HepG2 (cell line): ENCODE data around the gene JAZF1. TPM values are rescaled to one million over a fixed set of nuclear protein-coding genes. Genes with fewer than 3 reads are reported as not detected.

Source experiments
- ATAC-seq: fragments of 200-7000 bp; cut with Tn5 transposase; 3 replicates; pipeline ENCODE4 v1.9.1; 2020; ENCODE audit warnings: mild to moderate bottlenecking, moderate library complexity
- BruUV-seq: library from RNA; stranded (reverse); fragments of 400-500 nt; replicated peaks from 2 replicates; lab custom pipeline; 2021; lab: Mats Ljungman, UMichigan
- CTCF ChIA-PET: fragments of 300-600 bp; formaldehyde crosslinking; extraction: SDS; loops from one replicate; lab custom pipeline; 2021; ENCODE audit warnings: low total read pairs, inconsistent platforms, low intra/inter-chr PET ratio; lab: Yijun Ruan, JAX
- POLR2A ChIA-PET: fragments of 350-600 bp; sonication (Branson Sonifier 250); formaldehyde crosslinking; loops from one replicate; lab custom pipeline; 2020; ENCODE audit warnings: antibody characterized with exemption, inconsistent platforms; lab: Yijun Ruan, JAX
- DNase-seq: peaks from one replicate; pipeline ENCODE4 v3.0.0-alpha.2; 2015; ENCODE audit warnings: low spot score
- FAIRE-seq: peaks from 3 replicates; lab custom pipeline; 2011; peaks lifted over from hg19 to GRCh38; lab: Jason Lieb, UNC
- H2AFZ ChIP-seq: one replicate; pipeline ENCODE4 v1.6.1; 2011; ENCODE audit warnings: low read length, inconsistent platforms
- H3K27ac ChIP-seq: fragments of 300-600 bp; 3 replicates; pipeline ENCODE4 v1.8.0; 2011; ENCODE audit warnings: mixed run types, mild to moderate bottlenecking, mixed read lengths, low read length, inconsistent platforms; ENCODE audit not compliant: insufficient read depth; ENCODE audit errors: extremely low read length
- H3K27me3 ChIP-seq, 2 experiments: fragments of 200-600 bp in 1 of 2; 2 replicates in 1 of 2; 3 replicates in 1 of 2; pipeline versions ENCODE4 v1.6.0 to v1.8.0; 2011; ENCODE audit warnings: low read length in 2 of 2, mild to moderate bottlenecking in 2 of 2, moderate library complexity in 2 of 2, inconsistent platforms in 1 of 2; ENCODE audit not compliant: insufficient read depth in 2 of 2, control insufficient read depth in 1 of 2
- H3K36me3 ChIP-seq, 2 experiments: fragments of 200-600 bp in 1 of 2; replicated peaks in 1 of 2; 2 replicates in 1 of 2; 3 replicates in 1 of 2; pipeline versions ENCODE4 v1.5.1 to v1.8.0; 2011; ENCODE audit warnings: low read length in 2 of 2, inconsistent platforms in 1 of 2; ENCODE audit not compliant: insufficient read depth in 2 of 2, control insufficient read depth in 1 of 2
- H3K4me1 ChIP-seq: 2 replicates; pipeline ENCODE4 v1.5.1; 2012; ENCODE audit warnings: low read length, inconsistent platforms; ENCODE audit not compliant: insufficient read depth
- H3K4me2 ChIP-seq: 2 replicates; pipeline ENCODE4 v1.6.0; 2011; ENCODE audit warnings: low read depth, low read length, inconsistent platforms
- H3K4me3 ChIP-seq, 3 experiments: fragments of 200-600 bp in 1 of 3; sonication (generic), shearing (Covaris generic) in 1 of 3; replicated peaks in 1 of 3; 2 replicates each; pipeline ENCODE4 v1.5.1; 2011 to 2016; ENCODE audit warnings: low read length in 3 of 3, inconsistent platforms in 2 of 3, low read depth in 2 of 3, mild to moderate bottlenecking in 2 of 3, control low read depth in 1 of 3, mixed read lengths in 1 of 3; ENCODE audit not compliant: insufficient read depth in 1 of 3
- H3K79me2 ChIP-seq: one replicate; pipeline ENCODE4 v1.6.1; 2011; ENCODE audit warnings: low read length, inconsistent platforms; ENCODE audit not compliant: insufficient read depth
- H3K9ac ChIP-seq: 2 replicates; pipeline ENCODE4 v1.6.0; 2011; ENCODE audit warnings: mild to moderate bottlenecking, low read depth, low read length, inconsistent platforms; ENCODE audit not compliant: insufficient read depth
- H3K9me3 ChIP-seq: 2 replicates; pipeline ENCODE4 v1.5.1; 2012; ENCODE audit warnings: mild to moderate bottlenecking, low read length
- H4K20me1 ChIP-seq: 2 replicates; pipeline ENCODE4 v1.6.0; 2011; ENCODE audit warnings: inconsistent platforms, mild to moderate bottlenecking, low read length, moderate library complexity; ENCODE audit not compliant: insufficient read depth
- DR1 ChIP-seq: sonication (generic); formaldehyde crosslinking; IDR thresholded peaks from 2 replicates; pipeline ENCODE4 v1.8.0; 2021; ENCODE audit warnings: mild to moderate bottlenecking, missing genetic modification reagents, inconsistent platforms
- HNF1A ChIP-seq, 2 experiments: sonication (generic) in 1 of 2; formaldehyde crosslinking in 1 of 2; IDR thresholded peaks; 2 replicates each; pipeline versions ENCODE4 v1.4.0 to v1.6.1; 2016 to 2020; ENCODE audit warnings: borderline replicate concordance in 1 of 2, low read depth in 1 of 2, mild to moderate bottlenecking in 1 of 2, missing genetic modification reagents in 1 of 2
- HOXA3 ChIP-seq: sonication (generic); formaldehyde crosslinking; IDR thresholded peaks from 2 replicates; pipeline ENCODE4 v1.5.0; 2020; ENCODE audit warnings: missing genetic modification reagents
- HOXA9 ChIP-seq: sonication (generic); formaldehyde crosslinking; IDR thresholded peaks from 2 replicates; pipeline ENCODE4 v1.8.1; 2022; ENCODE audit warnings: missing genetic modification reagents, mild to moderate bottlenecking, moderate library complexity, borderline replicate concordance
- NCOR1 ChIP-seq: fragments of 200-600 bp; sonication (generic); IDR thresholded peaks from 2 replicates; pipeline ENCODE4 v1.7.0; 2017; ENCODE audit warnings: antibody characterized with exemption, low read length, borderline replicate concordance
- TCF12 ChIP-seq, 2 experiments: fragments of 450-650 bp in 1 of 2; sonication (generic) in 1 of 2; formaldehyde crosslinking in 1 of 2; IDR thresholded peaks; 2 replicates each; pipeline versions ENCODE4 v1.6.1 to v1.8.0; 2017 to 2022; ENCODE audit warnings: antibody characterized with exemption in 1 of 2, mild to moderate bottlenecking in 1 of 2, missing genetic modification reagents in 1 of 2, moderate library complexity in 1 of 2
- TEF ChIP-seq: sonication (generic); formaldehyde crosslinking; IDR thresholded peaks from 2 replicates; pipeline ENCODE4 v1.5.0; 2020; ENCODE audit warnings: missing genetic modification reagents
- ZNF678 ChIP-seq: sonication (generic); formaldehyde crosslinking; IDR thresholded peaks from 2 replicates; pipeline ENCODE4 v1.4.0; 2020; ENCODE audit warnings: mild to moderate bottlenecking, missing genetic modification reagents
- WGBS: methylation state at CpG from one replicate; pipeline ENCODE4 v1.1.6; 2017; ENCODE audit warnings: low lambda C conversion rate; 5-methylcytosine and 5-hydroxymethylcytosine counted together
- in situ Hi-C: cut with HindIII; loops from 2 replicates; pipeline ENCODE4 v1.10.0; 2017; ENCODE audit warnings: low pct_unique_long_range_greater_than_20kb; ENCODE audit not compliant: extremely low pct_ligation_motif_present
- intact Hi-C: fragments of 100-400 bp; cut with micrococcal nuclease; formaldehyde crosslinking; loops from one replicate; pipeline ENCODE4 v1.10.0; 2022; ENCODE audit not compliant: unreplicated experiment
- polyA plus RNA-seq, 8 experiments: library from polyadenylated mRNA; depleted of rRNA in 3 of 8; stranded (reverse) in 7 of 8; unstranded in 1 of 8; fragments of >200 nt; fragmentation: Illumina TruSeq in 4 of 8; extraction: Trizol in 4 of 8; gene quantifications; 2 replicates each; pipeline versions ENCODE4 v1.2.1 to v1.2.3, GENCODE V29; 2011 to 2016; ENCODE audit warnings: low read depth in 4 of 8, missing spikeins in 1 of 8, mixed read lengths in 1 of 8; ENCODE audit not compliant: insufficient read depth in 1 of 8
- total RNA-seq, 5 experiments: library from RNA; depleted of rRNA; stranded (reverse); fragments of >200 nt; fragmentation: Illumina TruSeq; extraction: Trizol; gene quantifications; 2 replicates each; pipeline ENCODE4 v1.2.3, GENCODE V29; 2016; ENCODE audit warnings: low read depth in 1 of 5
- TF ChIP-seq, protein P1 (sequence below): sonication (generic); formaldehyde crosslinking; IDR thresholded peaks from 2 replicates; pipeline ENCODE4 v1.5.0; 2020; ENCODE audit warnings: mild to moderate bottlenecking, missing genetic modification reagents
- TF ChIP-seq, protein P2 (sequence below): sonication (generic); formaldehyde crosslinking; IDR thresholded peaks from 2 replicates; pipeline ENCODE4 v1.9.0; 2021; ENCODE audit warnings: missing genetic modification reagents, borderline replicate concordance

JAZF1 gene
- total and polyA plus RNA-seq, 2 of the 13 experiments (the other 11 are each of a cell fraction or from before 2014, with no cell fraction given), result not detected

DNA sequence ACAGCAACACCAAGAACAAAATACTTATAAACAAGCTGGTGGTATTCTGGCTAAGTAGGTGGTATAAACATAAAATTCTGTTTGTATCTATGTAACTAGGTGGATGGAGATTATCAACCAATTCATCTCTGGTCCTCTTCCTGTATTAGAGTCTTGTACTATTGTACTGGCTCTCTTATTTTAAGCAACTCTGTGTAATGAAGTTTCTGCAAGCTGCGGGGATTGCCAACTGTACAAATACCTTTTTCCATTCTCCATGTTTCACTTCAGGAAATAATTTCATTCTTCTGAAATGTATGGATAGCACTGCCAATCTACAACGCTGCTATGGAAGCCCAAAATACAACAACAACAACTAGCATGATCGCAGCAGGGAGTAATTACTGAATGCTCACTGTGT, 44.8 kb downstream of the JAZF1 start (continued):
- TF ChIP-seq, protein P1, sequence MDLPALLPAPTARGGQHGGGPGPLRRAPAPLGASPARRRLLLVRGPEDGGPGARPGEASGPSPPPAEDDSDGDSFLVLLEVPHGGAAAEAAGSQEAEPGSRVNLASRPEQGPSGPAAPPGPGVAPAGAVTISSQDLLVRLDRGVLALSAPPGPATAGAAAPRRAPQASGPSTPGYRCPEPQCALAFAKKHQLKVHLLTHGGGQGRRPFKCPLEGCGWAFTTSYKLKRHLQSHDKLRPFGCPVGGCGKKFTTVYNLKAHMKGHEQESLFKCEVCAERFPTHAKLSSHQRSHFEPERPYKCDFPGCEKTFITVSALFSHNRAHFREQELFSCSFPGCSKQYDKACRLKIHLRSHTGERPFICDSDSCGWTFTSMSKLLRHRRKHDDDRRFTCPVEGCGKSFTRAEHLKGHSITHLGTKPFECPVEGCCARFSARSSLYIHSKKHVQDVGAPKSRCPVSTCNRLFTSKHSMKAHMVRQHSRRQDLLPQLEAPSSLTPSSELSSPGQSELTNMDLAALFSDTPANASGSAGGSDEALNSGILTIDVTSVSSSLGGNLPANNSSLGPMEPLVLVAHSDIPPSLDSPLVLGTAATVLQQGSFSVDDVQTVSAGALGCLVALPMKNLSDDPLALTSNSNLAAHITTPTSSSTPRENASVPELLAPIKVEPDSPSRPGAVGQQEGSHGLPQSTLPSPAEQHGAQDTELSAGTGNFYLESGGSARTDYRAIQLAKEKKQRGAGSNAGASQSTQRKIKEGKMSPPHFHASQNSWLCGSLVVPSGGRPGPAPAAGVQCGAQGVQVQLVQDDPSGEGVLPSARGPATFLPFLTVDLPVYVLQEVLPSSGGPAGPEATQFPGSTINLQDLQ, result no peak
- TF ChIP-seq HOXA3 (CRISPR knock-in tag) (no peak), HNF1A (IDR thresholded peaks at IDR 0.05; ENCODE audit: low read depth) (no peak), HNF1A (CRISPR knock-in tag; IDR thresholded peaks at IDR 0.05; ENCODE audit: borderline replicate concordance) (no peak)

- intact Hi-C loops (no loop called here), in situ Hi-C loops (no loop called here)
- H3K27me3 ChIP-seq, result 0 out of 5 replicates have a peak, but pooled peaks cover 0 to 4% of the 10 kb centered on the region in 2 experiments
- ATAC-seq, result no peak
- no peaks in the 10 kb centered on the region for H4K20me1 ChIP-seq
- H2AFZ ChIP-seq, result no peak overlapping the region
- H3K27ac ChIP-seq, result no peak overlapping the region
- no peaks in the 10 kb centered on the region for H3K9me3 ChIP-seq
- ChIA-PET POLR2A (no interaction called here), CTCF (no interaction called here)
- WGBS, result 28% methylated on average over 4 of the region's 4 CpGs
- no peaks in the 10 kb centered on the region for H3K79me2 ChIP-seq
- no TSS peak for BruUV-seq
- no peak overlapping the region for H3K4me2 ChIP-seq
- no peaks in the 10 kb centered on the region for H3K4me1 ChIP-seq
- no peaks in the 10 kb centered on the region for H3K36me3 ChIP-seq
- no peak for FAIRE-seq
- H3K9ac ChIP-seq, result no peak overlapping the region
- DNase-seq, result no peak
- H3K4me3 ChIP-seq, result no peak overlapping the region
- TF ChIP-seq DR1 (CRISPR knock-in tag), result no peak
- TF ChIP-seq, protein P2, sequence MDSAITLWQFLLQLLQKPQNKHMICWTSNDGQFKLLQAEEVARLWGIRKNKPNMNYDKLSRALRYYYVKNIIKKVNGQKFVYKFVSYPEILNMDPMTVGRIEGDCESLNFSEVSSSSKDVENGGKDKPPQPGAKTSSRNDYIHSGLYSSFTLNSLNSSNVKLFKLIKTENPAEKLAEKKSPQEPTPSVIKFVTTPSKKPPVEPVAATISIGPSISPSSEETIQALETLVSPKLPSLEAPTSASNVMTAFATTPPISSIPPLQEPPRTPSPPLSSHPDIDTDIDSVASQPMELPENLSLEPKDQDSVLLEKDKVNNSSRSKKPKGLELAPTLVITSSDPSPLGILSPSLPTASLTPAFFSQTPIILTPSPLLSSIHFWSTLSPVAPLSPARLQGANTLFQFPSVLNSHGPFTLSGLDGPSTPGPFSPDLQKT, result no peak
- no peak for TF ChIP-seq NCOR1
- TF ChIP-seq TEF (CRISPR knock-in tag), result no peak
- TF ChIP-seq TCF12 (IDR thresholded peaks at IDR 0.05), result no peak
- TF ChIP-seq TCF12 (CRISPR knock-in tag; IDR thresholded peaks at IDR 0.05), result no peak
- no peak for TF ChIP-seq HOXA9 (CRISPR knock-in tag)
- TF ChIP-seq ZNF678 (CRISPR knock-in tag), result no peak
These were observed 45.3 kb downstream of the JAZF1 start for GRCh38 chr7:28135315-28135714.
